SK-MEL-5 (cell line): ENCODE results near the gene DENND1B. TPM values are rescaled to one million over a fixed set of nuclear protein-coding genes. Genes with fewer than 3 reads are reported as not detected.

Experiments
- DNase-seq: peaks from one replicate; pipeline ENCODE4 v3.0.0-alpha.2; 2016; ENCODE audit warnings: low read depth, low spot score
- in situ Hi-C: cut with HindIII; loops from 2 replicates; pipeline ENCODE4 v1.10.0; 2016; ENCODE audit warnings: low sequenced_read_pairs, high pct_unique_total_duplicates, low pct_unique_long_range_greater_than_20kb
- total RNA-seq: library from RNA; depleted of rRNA; stranded (reverse); fragments of >200 nt; shearing (Covaris generic); gene quantifications from 2 replicates; pipeline ENCODE4 v1.2.3, GENCODE V29; 2014

The DENND1B gene
- total RNA-seq, 1 experiment from 2014 or later = 4.8 TPM

GRCh38 chr1:197787623-197788536, 12.6 kb upstream of the DENND1B start:
- no peak for DNase-seq
- in situ Hi-C loops = no loop called here

- in situ Hi-C loops = no loop called here
- DNase-seq = no peak
Measured at GRCh38 chr1:197787056-197787455, 11.8 kb upstream of the DENND1B start.

GRCh38 chr1:197786280-197786679, 11.0 kb upstream of the DENND1B start:
- no peak for DNase-seq
- in situ Hi-C loops = no loop called here

GRCh38 chr1:197783510-197783948, 8.2 kb upstream of the DENND1B start:
- in situ Hi-C loops = no loop called here
- no peak for DNase-seq

- DNase-seq = no peak
- in situ Hi-C loops = no loop called here
Measured at GRCh38 chr1:197782722-197783360, 7.6 kb upstream of the DENND1B start.

GRCh38 chr1:197781968-197782721, 6.9 kb upstream of the DENND1B start:
- in situ Hi-C loops = no loop called here

GRCh38 chr1:197779921-197780320, 4.6 kb upstream of the DENND1B start:
- no peak for DNase-seq

More at GRCh38 chr1:197781968-197782721, 6.9 kb upstream of the DENND1B start:
- DNase-seq = no peak

GRCh38 chr1:197778366-197778945, 3.2 kb upstream of the DENND1B start:
- in situ Hi-C loops = no loop called here
- DNase-seq = no peak

More at GRCh38 chr1:197779921-197780320, 4.6 kb upstream of the DENND1B start:
- in situ Hi-C loops = no loop called here

- in situ Hi-C loops = no loop called here
- no peak for DNase-seq
Measured at GRCh38 chr1:197776351-197777105, 1.2 kb upstream of the DENND1B start.

GRCh38 chr1:197774466-197775281, 606 bp downstream of the DENND1B start:
- DNase-seq = peak; percentile 23
- in situ Hi-C loops = no loop called here

GRCh38 chr1:197773856-197774255, 1.4 kb downstream of the DENND1B start:
- DNase-seq = no peak
- in situ Hi-C loops = no loop called here

GRCh38 chr1:197771904-197772556, 3.2 kb downstream of the DENND1B start:
- in situ Hi-C loops = no loop called here
- DNase-seq = no peak

GRCh38 chr1:197771386-197771785, 3.9 kb downstream of the DENND1B start:
- no peak for DNase-seq
- in situ Hi-C loops = no loop called here

GRCh38 chr1:197770243-197770642, 5.0 kb downstream of the DENND1B start:
- DNase-seq = no peak
- in situ Hi-C loops = no loop called here

- no peak for DNase-seq
- in situ Hi-C loops = no loop called here
Measured at GRCh38 chr1:197769287-197769686, 6.0 kb downstream of the DENND1B start.
